AG08395 (cell line): ENCODE measurements around the gene GLS.

ENCODE experiments used
- DNase-seq: peaks from one replicate; pipeline ENCODE4 v3.0.0; 2012; ENCODE audit warnings: mixed read lengths, low spot score

GLS gene

GRCh38 chr2:190972846-190973245, 92.2 kb downstream of the GLS start:
- peak; percentile 7 for DNase-seq

GRCh38 chr2:190973262-190973661, 92.6 kb downstream of the GLS start:
- no peak for DNase-seq

GRCh38 chr2:190973726-190974628, 93.4 kb downstream of the GLS start:
- DNase-seq: no peak

GRCh38 chr2:190974629-190975361, 94.2 kb downstream of the GLS start:
- DNase-seq: no peak

GRCh38 chr2:190976521-190976920, 95.9 kb downstream of the GLS start:
- no peak for DNase-seq

GRCh38 chr2:190977505-190977904, 96.9 kb downstream of the GLS start:
- DNase-seq: no peak

- DNase-seq: peak; percentile 17
Measured at GRCh38 chr2:190978389-190979053, 97.9 kb downstream of the GLS start.

GRCh38 chr2:190979906-190980629, 99.4 kb downstream of the GLS start:
- DNase-seq: no peak

- no peak for DNase-seq
Measured at GRCh38 chr2:190980630-190981209, 100.1 kb downstream of the GLS start.

- DNase-seq: no peak
Measured at GRCh38 chr2:190981333-190981732, 100.7 kb downstream of the GLS start.

- no peak for DNase-seq
Measured at GRCh38 chr2:190981733-190982132, 101.1 kb downstream of the GLS start.

GRCh38 chr2:190982262-190983034, 101.8 kb downstream of the GLS start:
- no peak for DNase-seq

GRCh38 chr2:190984595-190984994, 104.0 kb downstream of the GLS start:
- peak; percentile 60 for DNase-seq

GRCh38 chr2:190986221-190986953, 105.8 kb downstream of the GLS start:
- no peak for DNase-seq

GRCh38 chr2:190987116-190987515, 106.5 kb downstream of the GLS start:
- DNase-seq: no peak

- no peak for DNase-seq
Measured at GRCh38 chr2:190987938-190988337, 107.3 kb downstream of the GLS start.

GRCh38 chr2:190988910-190989309, 108.3 kb downstream of the GLS start:
- no peak for DNase-seq

GRCh38 chr2:190990132-190990531, 109.5 kb downstream of the GLS start:
- no peak for DNase-seq

- no peak for DNase-seq
Measured at GRCh38 chr2:190993292-190993643, 112.6 kb downstream of the GLS start.

- DNase-seq: no peak
Measured at GRCh38 chr2:190994148-190994547, 113.5 kb downstream of the GLS start.
